HepG2 (cell line): ENCODE results near the gene NSFL1C. TPM values are rescaled to one million over a fixed set of nuclear protein-coding genes. Genes with fewer than 3 reads are reported as not detected.

Source experiments
- AFF4 ChIP-seq: sonication (generic); formaldehyde crosslinking; IDR thresholded peaks from 2 replicates; pipeline ENCODE4 v1.4.0; 2020; ENCODE audit warnings: missing genetic modification reagents
- BATF2 ChIP-seq: sonication (generic); formaldehyde crosslinking; IDR thresholded peaks from 2 replicates; pipeline ENCODE4 v1.8.0; 2022; ENCODE audit warnings: mild to moderate bottlenecking, missing genetic modification reagents, moderate library complexity
- CBX2 ChIP-seq, 2 experiments: fragments of 200-600 bp in 1 of 2; sonication (generic); formaldehyde crosslinking in 1 of 2; IDR thresholded peaks; 2 replicates each; pipeline versions ENCODE4 v1.7.0 to v1.8.1; 2018 to 2022; ENCODE audit warnings: low read depth in 2 of 2, low read length in 1 of 2, mild to moderate bottlenecking in 1 of 2, missing genetic modification reagents in 1 of 2
- ERF ChIP-seq: IDR thresholded peaks from 2 replicates; pipeline ENCODE4 v1.6.1; 2018; ENCODE audit warnings: missing biosample characterization, missing genetic modification reagents
- FOSL1 ChIP-seq: sonication (generic); formaldehyde crosslinking; IDR thresholded peaks from 2 replicates; pipeline ENCODE4 v1.9.0; 2021; ENCODE audit warnings: missing genetic modification reagents, borderline replicate concordance
- MAF1 ChIP-seq: sonication (generic); formaldehyde crosslinking; IDR thresholded peaks from 2 replicates; pipeline ENCODE4 v1.5.0; 2020; ENCODE audit warnings: missing genetic modification reagents, borderline replicate concordance
- NFE2 ChIP-seq: sonication (generic); formaldehyde crosslinking; IDR thresholded peaks from 2 replicates; pipeline ENCODE4 v1.4.0; 2020; ENCODE audit warnings: missing genetic modification reagents
- NKX3-1 ChIP-seq: sonication (generic); formaldehyde crosslinking; IDR thresholded peaks from 2 replicates; pipeline ENCODE4 v1.5.0; 2020; ENCODE audit warnings: missing genetic modification reagents
- TBL1XR1 ChIP-seq: fragments of 150-350 bp; IDR thresholded peaks from 2 replicates; pipeline ENCODE4 v1.6.1; 2014; ENCODE audit warnings: borderline replicate concordance, low read length; ENCODE audit not compliant: partially characterized antibody
- UBTF ChIP-seq: sonication (generic); formaldehyde crosslinking; IDR thresholded peaks from 2 replicates; pipeline ENCODE4 v1.4.0; 2020; ENCODE audit warnings: mild to moderate bottlenecking, missing genetic modification reagents
- ZBTB39 ChIP-seq: sonication (generic); formaldehyde crosslinking; IDR thresholded peaks from 2 replicates; pipeline ENCODE4 v1.5.0; 2020; ENCODE audit warnings: missing genetic modification reagents
- ZNF225 ChIP-seq: sonication (generic); formaldehyde crosslinking; IDR thresholded peaks from 2 replicates; pipeline ENCODE4 v1.4.0; 2020; ENCODE audit warnings: mild to moderate bottlenecking, missing genetic modification reagents
- ZNF276 ChIP-seq: sonication (generic); formaldehyde crosslinking; IDR thresholded peaks from 2 replicates; pipeline ENCODE4 v1.4.0; 2020; ENCODE audit warnings: mild to moderate bottlenecking, low read depth, missing genetic modification reagents
- ZNF784 ChIP-seq: sonication (generic); formaldehyde crosslinking; IDR thresholded peaks from 2 replicates; pipeline ENCODE4 v1.5.1; 2020; ENCODE audit warnings: missing genetic modification reagents, mild to moderate bottlenecking, borderline replicate concordance
- polyA plus RNA-seq, 8 experiments: library from polyadenylated mRNA; depleted of rRNA in 3 of 8; stranded (reverse) in 7 of 8; unstranded in 1 of 8; fragments of >200 nt; fragmentation: Illumina TruSeq in 4 of 8; extraction: Trizol in 4 of 8; gene quantifications; 2 replicates each; pipeline versions ENCODE4 v1.2.1 to v1.2.3, GENCODE V29; 2011 to 2016; ENCODE audit warnings: low read depth in 4 of 8, missing spikeins in 1 of 8, mixed read lengths in 1 of 8; ENCODE audit not compliant: insufficient read depth in 1 of 8
- total RNA-seq, 5 experiments: library from RNA; depleted of rRNA; stranded (reverse); fragments of >200 nt; fragmentation: Illumina TruSeq; extraction: Trizol; gene quantifications; 2 replicates each; pipeline ENCODE4 v1.2.3, GENCODE V29; 2016; ENCODE audit warnings: low read depth in 1 of 5

NSFL1C gene
- total and polyA plus RNA-seq, 2 of the 13 experiments (the other 11 are each of a cell fraction or from before 2014, with no cell fraction given): 22.9 to 62.7 TPM

GRCh38 chr20:1392693-1393506, 73.7 kb downstream of the NSFL1C start, which contains the start of gene FKBP1A (continued):
- TF ChIP-seq CBX2 (IDR thresholded peaks at IDR 0.05; ENCODE audit: low read depth, low read length): no peak
- no peak for TF ChIP-seq CBX2 (CRISPR knock-in tag; IDR thresholded peaks at IDR 0.05; ENCODE audit: low read depth)
- 0 out of 2 replicates have a peak, but pooled peaks have one; percentile 48 for TF ChIP-seq NFE2 (CRISPR knock-in tag)
- TF ChIP-seq NKX3-1 (CRISPR knock-in tag): no peak
- no peak for TF ChIP-seq MAF1 (CRISPR knock-in tag)
- TF ChIP-seq TBL1XR1: peak; percentile 47
- TF ChIP-seq ZNF225: no peak
- no peak for TF ChIP-seq ZBTB39 (CRISPR knock-in tag)
- peak; percentile 98 for TF ChIP-seq ERF (CRISPR knock-in tag)
- TF ChIP-seq UBTF (CRISPR knock-in tag): peak; percentile 65
- no peak for TF ChIP-seq ZNF276 (CRISPR knock-in tag)
- no peak; the same call in 1 of the 2 replicates for TF ChIP-seq AFF4 (CRISPR knock-in tag)
- no peak for TF ChIP-seq BATF2 (CRISPR knock-in tag)
- TF ChIP-seq FOSL1 (CRISPR knock-in tag): no peak
- TF ChIP-seq ZNF784: peak; percentile 70; the same call in 1 of the 2 replicates
